Measurements from ENCODE around the gene GTF2H3. TPM values are rescaled to one million over a fixed set of nuclear protein-coding genes. Genes with fewer than 3 reads are reported as not detected.

Gene GTF2H3
- total and polyA plus RNA-seq, 2 donors from 2014 or later: 7.7 to 21.1 TPM

- Histone ChIP-seq H3K9ac (ENCODE audit: low read length in 3 of 3) (no peak overlapping the region), H3K36me3 (ENCODE audit: control insufficient read depth in 2 of 3, insufficient read depth in 3 of 3, low read length in 3 of 3) (peaks cover 3 to 27% (median 18%) of the 10 kb centered on the region in 3 donors), H3K4me3 (ENCODE audit: low read length in 3 of 3) (no peak overlapping the region), H3K9me3 (ENCODE audit: control insufficient read depth in 2 of 3, insufficient read depth in 1 of 3, low read length in 3 of 3) (no peaks in the 10 kb centered on the region), H3K27me3 (ENCODE audit: control insufficient read depth, insufficient read depth, low read length) (no peaks in the 10 kb centered on the region), H3K27ac (ENCODE audit: low read depth in 2 of 2, low read length in 2 of 2) (no peak overlapping the region), H3K4me1 (ENCODE audit: control insufficient read depth in 2 of 3, insufficient read depth in 2 of 3, low read depth in 1 of 3, low read length in 3 of 3) (no peaks in the 10 kb centered on the region)
- intact Hi-C loops (cut with DNase I): no loop called here
- TF ChIP-seq CTCF (IDR thresholded peaks at IDR 0.05; ENCODE audit: borderline replicate concordance, extremely low read depth, insufficient read depth): no peak
- no peak for FAIRE-seq
- DNase-seq: no peak
Measured at GRCh38 chr12:123648401-123648800, 14.8 kb downstream of the GTF2H3 start.

GRCh38 chr12:123654129-123654701, 20.6 kb downstream of the GTF2H3 start:
- TF ChIP-seq CTCF (IDR thresholded peaks at IDR 0.05; ENCODE audit: borderline replicate concordance, extremely low read depth, insufficient read depth): no peak
- Histone ChIP-seq H3K9ac (ENCODE audit: low read length in 3 of 3) (no peak overlapping the region), H3K4me1 (ENCODE audit: control insufficient read depth in 2 of 3, insufficient read depth in 2 of 3, low read depth in 1 of 3, low read length in 3 of 3) (no peaks in the 10 kb centered on the region), H3K27me3 (ENCODE audit: control insufficient read depth, insufficient read depth, low read length) (no peaks in the 10 kb centered on the region), H3K4me3 (ENCODE audit: low read length in 3 of 3) (no peak overlapping the region), H3K9me3 (ENCODE audit: control insufficient read depth in 2 of 3, insufficient read depth in 1 of 3, low read length in 3 of 3) (no peaks in the 10 kb centered on the region), H3K27ac (ENCODE audit: low read depth in 2 of 2, low read length in 2 of 2) (no peak overlapping the region), H3K36me3 (ENCODE audit: control insufficient read depth in 2 of 3, insufficient read depth in 3 of 3, low read length in 3 of 3) (peaks cover 5 to 16% (median 11%) of the 10 kb centered on the region in 3 donors)
- DNase-seq: no peak
- intact Hi-C loops (cut with DNase I): no loop called here
- FAIRE-seq: no peak

DNA sequence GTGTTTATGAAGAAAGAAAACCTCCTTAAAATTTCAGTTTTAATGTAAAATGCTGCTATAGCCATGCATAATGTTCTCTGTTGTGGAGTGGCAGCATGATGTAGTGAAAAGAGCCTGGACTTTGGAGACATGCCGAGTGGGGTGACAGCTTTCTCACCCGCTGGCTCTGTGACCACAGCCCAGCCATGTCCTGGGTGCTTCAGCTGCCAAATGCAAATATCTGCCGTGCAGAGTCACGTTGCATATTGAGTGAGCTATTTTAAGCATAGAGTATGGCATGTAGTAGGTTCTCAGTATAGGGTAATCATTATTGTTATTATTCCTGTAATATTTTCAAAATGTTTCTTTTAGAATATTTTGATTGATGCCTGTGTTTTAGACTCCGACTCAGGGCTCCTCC, 21.8 kb downstream of the GTF2H3 start:
- peaks cover 5 to 14% (median 12%) of the 10 kb centered on the region in 3 donors for H3K36me3 ChIP-seq (ENCODE audit: control insufficient read depth in 2 of 3, insufficient read depth in 3 of 3, low read length in 3 of 3)
- H3K27me3 ChIP-seq (ENCODE audit: control insufficient read depth, insufficient read depth, low read length): no peaks in the 10 kb centered on the region
- H3K9me3 ChIP-seq (ENCODE audit: control insufficient read depth in 2 of 3, insufficient read depth in 1 of 3, low read length in 3 of 3): no peaks in the 10 kb centered on the region
- TF ChIP-seq CTCF (IDR thresholded peaks at IDR 0.05; ENCODE audit: borderline replicate concordance, extremely low read depth, insufficient read depth): no peak
- H3K4me3 ChIP-seq (ENCODE audit: low read length in 3 of 3): no peak overlapping the region
- FAIRE-seq (no peak), DNase-seq (no peak)
- intact Hi-C loops (cut with DNase I): no loop called here
- no peaks in the 10 kb centered on the region for H3K4me1 ChIP-seq (ENCODE audit: control insufficient read depth in 2 of 3, insufficient read depth in 2 of 3, low read depth in 1 of 3, low read length in 3 of 3)
- no peak overlapping the region for H3K27ac ChIP-seq (ENCODE audit: low read depth in 2 of 2, low read length in 2 of 2)
- no peak overlapping the region for H3K9ac ChIP-seq (ENCODE audit: low read length in 3 of 3)

- H3K4me1 ChIP-seq (ENCODE audit: control insufficient read depth in 2 of 3, insufficient read depth in 2 of 3, low read depth in 1 of 3, low read length in 3 of 3): no peaks in the 10 kb centered on the region
- TF ChIP-seq CTCF (IDR thresholded peaks at IDR 0.05; ENCODE audit: borderline replicate concordance, extremely low read depth, insufficient read depth): no peak
- no peak overlapping the region for H3K27ac ChIP-seq (ENCODE audit: low read depth in 2 of 2, low read length in 2 of 2)
- H3K9me3 ChIP-seq (ENCODE audit: control insufficient read depth in 2 of 3, insufficient read depth in 1 of 3, low read length in 3 of 3): no peaks in the 10 kb centered on the region
- no peak overlapping the region for H3K4me3 ChIP-seq (ENCODE audit: low read length in 3 of 3)
- no peak for DNase-seq
- no peak overlapping the region for H3K9ac ChIP-seq (ENCODE audit: low read length in 3 of 3)
- peaks cover 5 to 15% (median 12%) of the 10 kb centered on the region in 3 donors for H3K36me3 ChIP-seq (ENCODE audit: control insufficient read depth in 2 of 3, insufficient read depth in 3 of 3, low read length in 3 of 3)
- H3K27me3 ChIP-seq (ENCODE audit: control insufficient read depth, insufficient read depth, low read length): no peaks in the 10 kb centered on the region
- no peak for FAIRE-seq
- intact Hi-C loops (cut with DNase I): no loop called here
Measured at GRCh38 chr12:123656392-123656791, 22.8 kb downstream of the GTF2H3 start.
